Measurements from ENCODE around the gene CROCC2.

Gene CROCC2

GRCh38 chr2:240925191-240925567, 19.0 kb downstream of the CROCC2 start:
- DNase-seq = no peak

DNA sequence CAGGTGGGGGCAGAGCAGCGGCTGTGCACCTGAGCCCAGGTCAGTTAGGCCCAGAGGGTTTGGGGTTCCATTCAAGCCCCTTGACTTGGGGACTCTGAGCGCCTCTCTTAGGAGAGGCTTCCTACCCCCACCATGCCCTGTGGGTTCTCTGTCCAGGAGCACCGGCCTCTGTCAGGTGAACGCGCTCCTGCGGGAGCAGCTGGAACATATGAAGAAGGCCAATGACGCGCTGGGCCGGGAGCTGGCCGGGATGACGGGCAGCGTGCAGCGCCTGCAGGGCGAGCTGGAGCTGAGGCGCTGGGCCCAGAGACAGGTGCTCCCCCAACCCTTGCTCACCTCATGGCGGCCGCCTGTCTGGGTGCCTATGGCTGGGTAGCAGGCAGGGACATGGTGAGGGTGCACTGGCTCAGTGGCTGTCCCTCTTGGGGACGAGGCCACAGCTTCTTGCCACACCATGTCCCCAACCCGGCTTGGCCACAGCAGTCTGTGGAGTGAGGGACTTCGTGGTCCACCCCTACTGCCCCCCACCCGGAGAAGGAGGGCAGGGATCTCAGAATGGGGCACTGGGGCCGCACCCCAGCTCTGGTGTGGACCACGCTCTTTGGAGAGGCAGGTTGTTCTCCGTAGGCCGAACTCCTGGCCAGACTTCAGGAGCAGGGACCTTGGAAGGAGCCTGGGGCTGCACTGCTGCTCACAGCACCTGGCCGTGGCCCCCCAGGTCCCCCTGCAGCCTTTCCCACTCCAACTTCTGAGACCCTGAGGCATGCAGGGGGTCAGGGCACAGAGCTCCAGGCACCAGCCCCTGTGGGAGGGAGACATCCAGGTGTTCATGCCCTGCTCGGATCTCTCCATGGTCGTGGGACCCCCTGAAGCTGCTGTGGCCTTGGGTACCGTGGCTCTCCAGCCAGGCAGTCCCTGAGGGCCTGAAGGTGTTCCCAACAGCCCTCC, 19.7 kb downstream of the CROCC2 start:
- no peak for DNase-seq

GRCh38 chr2:240926516-240927389, 20.6 kb downstream of the CROCC2 start:
- DNase-seq = no peak

DNA sequence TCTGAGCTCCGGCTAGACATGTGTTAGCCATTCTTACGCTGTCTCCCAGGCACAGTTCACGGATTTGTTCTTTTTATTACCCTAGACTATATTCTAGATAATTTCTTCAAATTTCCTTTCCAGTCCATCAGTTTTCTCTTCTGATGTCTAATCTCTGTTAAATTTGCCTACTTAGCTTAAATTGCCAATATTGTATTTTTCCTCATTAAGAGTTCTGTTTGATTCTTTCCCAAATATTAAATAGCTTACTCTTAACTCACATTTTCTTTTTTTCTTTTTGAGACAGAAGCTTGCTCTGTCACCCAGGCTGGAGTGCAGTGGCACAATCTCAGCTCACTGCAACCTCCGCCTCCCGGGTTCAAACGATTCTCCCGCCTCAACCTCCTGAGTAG, 21.2 kb downstream of the CROCC2 start:
- no peak for DNase-seq

- DNase-seq = no peak
These were observed 22.6 kb downstream of the CROCC2 start for GRCh38 chr2:240928476-240929363.

- no peak for DNase-seq
These were observed 23.4 kb downstream of the CROCC2 start for GRCh38 chr2:240929364-240930095.

- DNase-seq = no peak
These were observed 24.0 kb downstream of the CROCC2 start for GRCh38 chr2:240930096-240930630.

DNA sequence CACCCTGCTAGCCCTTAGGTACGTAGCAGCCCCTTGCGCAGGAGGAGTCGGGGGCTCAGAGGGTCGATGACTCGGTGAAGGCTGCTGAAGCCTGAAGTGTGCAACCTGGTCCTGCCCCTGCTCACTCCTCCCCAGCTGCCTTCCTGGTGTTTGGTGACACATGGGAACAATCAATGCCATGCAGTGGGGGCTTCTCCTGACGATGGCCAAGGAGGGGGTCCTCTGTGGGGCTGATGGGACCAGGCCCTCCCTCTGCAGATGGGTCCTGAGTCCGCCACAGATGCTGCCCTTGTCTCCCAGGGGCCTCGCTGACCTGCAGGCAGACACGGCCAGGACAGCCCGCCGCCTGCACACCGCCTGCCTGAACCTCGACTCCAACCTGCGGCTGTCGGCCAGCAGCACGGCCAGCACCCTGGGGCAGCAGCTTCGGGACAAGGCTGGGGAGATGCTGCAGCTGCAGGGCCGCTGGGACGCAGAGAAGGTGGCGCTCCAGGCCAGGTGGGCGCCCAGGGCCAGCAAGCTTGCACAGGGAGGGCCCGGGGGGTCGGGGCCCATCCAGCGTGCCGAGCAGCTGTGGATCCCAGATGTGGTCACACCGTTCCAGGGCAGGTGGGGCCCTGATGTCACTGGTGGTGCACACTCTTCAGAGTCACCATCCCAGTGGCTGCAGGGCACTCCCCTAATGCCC, 24.6 kb downstream of the CROCC2 start:
- no peak for DNase-seq

DNA sequence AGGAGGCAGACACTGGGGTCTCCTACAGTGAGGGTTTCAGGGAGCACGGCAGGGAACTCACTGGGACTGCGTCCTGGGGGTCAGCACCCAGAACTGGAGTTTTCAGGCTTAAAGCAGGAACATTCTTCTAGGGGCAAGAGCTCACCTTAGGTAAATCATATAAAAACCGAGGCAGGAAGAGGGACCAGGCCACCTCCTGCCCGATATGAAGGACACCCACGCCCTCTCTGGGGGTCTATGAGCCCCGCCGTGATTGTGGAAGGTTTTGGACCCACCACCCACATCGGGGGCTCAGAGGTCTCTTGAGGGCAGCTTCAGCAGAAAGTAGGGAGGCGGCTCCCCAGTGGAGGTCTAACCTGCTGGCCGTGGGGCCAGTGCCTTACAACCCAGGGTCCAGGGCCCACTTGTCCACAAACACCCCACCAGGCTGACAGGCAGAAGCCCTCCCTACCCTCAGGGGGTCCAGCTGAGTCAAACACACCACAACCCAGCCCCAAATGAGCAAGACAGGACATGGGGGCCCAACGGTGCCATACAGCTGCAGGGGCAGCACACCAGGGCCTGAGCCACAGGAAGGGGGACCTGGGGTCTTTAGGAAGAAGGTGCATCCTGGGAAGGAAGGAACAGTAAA, 25.3 kb downstream of the CROCC2 start:
- DNase-seq = no peak

- no peak for DNase-seq
These were observed 26.0 kb downstream of the CROCC2 start for GRCh38 chr2:240932001-240932723.

DNA sequence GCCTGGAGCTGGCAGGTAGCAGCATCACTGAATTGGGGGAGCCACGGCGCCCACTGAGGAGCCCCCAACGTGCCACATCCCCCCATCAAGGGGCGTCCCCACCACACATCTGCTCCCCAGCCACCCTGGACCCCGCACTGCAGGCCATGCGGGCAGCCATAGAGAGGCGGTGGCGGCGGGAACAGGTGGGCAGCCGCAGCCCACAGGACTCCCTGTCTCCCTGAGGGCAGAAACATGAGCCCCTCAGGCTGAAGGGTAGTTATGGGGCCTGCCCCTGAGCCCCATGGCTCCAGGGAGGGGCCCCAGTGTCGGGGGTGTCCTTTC, 26.6 kb downstream of the CROCC2 start:
- DNase-seq = no peak

DNA sequence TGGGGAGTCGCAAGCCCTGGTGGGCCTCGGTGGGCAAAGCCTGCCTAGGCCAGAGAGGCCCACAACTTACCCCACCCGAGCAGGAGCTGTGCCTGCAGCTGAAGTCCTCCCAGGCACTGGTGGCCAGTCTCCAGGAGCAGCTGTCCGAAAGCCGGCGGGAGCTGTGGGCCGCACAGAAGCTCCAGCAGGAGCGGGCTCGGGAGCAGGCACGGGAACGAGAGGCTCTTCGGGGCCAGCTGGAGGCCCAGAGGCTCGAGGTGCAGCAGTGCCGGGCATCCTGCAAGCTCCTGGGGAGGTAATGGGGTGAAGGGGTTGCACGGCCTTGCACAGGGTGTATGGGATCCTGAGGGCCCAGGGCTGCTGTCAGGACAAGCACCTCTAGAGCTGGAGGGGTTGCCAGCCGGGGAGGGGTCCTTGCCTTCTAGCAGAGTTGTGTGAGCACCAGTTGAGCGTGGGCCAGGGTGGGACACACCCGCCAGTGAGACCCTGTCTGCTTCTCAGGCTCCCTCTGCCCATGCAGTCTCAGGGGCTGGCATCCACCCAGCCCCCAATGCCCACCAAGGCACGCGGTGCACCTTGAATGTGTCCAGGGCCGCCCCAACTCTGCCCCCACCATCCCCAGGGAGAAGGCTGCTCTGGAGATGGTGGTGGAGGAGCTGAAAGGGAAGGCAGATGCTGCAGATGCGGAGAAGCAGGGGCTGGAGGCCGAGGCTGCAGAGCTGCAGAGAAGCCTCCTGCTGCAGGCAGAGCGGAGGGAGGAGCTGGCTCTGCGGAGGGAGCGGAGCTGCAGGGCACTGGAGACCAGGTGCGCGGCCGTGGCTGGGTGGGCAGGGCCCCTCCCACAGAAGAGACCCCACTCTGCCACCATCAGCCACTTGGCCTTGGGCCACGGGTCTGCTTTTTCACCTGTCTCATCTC, 27.2 kb downstream of the CROCC2 start:
- no peak for DNase-seq

- DNase-seq = no peak
These were observed 28.0 kb downstream of the CROCC2 start for GRCh38 chr2:240933966-240934700.

DNA sequence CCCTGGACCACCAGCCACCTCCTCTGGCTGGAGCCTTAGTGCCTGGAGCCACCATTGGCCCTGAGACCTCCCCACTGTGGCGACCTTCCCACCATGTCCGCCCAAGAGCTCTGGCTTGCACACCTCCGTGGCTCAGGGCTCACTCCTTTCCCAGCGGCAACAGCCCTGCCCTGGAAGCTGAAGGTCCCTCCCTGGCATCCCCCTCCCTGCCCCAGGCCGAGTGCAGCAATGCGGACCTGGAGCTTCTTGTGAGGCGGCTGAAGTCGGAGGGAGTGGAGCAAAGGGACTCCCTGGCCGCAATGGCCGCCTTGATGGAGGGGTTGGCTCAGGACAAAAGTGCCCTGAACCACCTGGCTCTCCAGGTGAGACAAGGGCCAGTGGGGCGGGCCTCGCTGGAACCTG, 28.6 kb downstream of the CROCC2 start:
- DNase-seq = no peak

- no peak for DNase-seq
These were observed 29.2 kb downstream of the CROCC2 start for GRCh38 chr2:240935103-240935876.

DNA sequence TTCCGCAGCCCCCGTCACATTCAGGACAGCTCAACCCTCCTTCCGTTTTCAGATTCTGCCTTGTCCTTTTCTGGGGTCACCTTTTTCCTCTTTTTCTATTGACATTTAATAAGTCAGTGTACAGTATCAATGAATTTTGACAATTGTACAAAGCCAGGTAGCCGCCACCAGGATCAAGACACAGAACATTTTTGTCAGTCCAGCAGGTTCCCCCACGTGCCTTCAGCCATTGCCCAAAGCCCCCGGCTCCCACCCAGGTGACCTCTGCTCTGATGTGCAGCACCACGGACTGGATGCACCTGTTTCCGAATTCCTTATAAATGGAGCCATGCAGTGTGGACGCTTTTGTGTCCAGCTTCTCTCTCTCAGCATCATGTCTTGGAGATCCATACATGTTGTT, 30.0 kb downstream of the CROCC2 start:
- no peak for DNase-seq

DNA sequence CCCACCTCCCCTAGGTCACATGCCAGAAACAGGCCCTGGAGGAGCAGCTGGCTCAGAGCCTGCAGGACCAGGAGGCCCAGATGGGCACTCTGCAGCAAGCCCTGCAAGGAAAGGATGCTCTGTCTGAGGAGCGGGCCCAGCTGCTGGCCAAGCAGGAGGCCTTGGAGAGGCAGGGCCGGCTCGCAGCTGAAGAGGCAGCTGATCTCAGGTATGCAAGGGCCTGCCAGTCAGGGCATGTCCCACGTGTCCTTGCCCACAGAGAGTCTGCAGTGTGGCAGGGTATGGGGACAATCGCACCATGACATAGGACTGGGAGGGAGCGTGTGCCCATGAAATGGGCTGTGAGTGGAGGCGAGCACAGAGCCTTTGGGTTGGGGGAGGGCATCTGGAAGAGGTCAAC, 39.9 kb downstream of the CROCC2 start:
- DNase-seq = no peak
